SU-DHL-6 (cell line): ENCODE measurements around the gene ZBTB38.

Source experiments
- CTCF ChIP-seq: fragments of 200-600 bp; sonication (generic); IDR thresholded peaks from one replicate; pipeline ENCODE4 v1.5.1; 2017; ENCODE audit warnings: antibody characterized with exemption, mild to moderate bottlenecking, low read length, moderate library complexity; ENCODE audit not compliant: insufficient read depth, poor library complexity, severe bottlenecking
- EZH2phosphoT487 ChIP-seq: fragments of 200-600 bp; sonication (generic), shearing (Covaris generic); conservative IDR thresholded peaks from 2 replicates; pipeline ENCODE4 v1.6.1; 2018; ENCODE audit warnings: mild to moderate bottlenecking, antibody characterized with exemption, low read length, moderate library complexity, mixed read lengths

- TF ChIP-seq CTCF, result no peak
- TF ChIP-seq EZH2phosphoT487, result no peak
Measured at GRCh38 chr3:141349711-141350110, 18.6 kb upstream of the ZBTB38 start.
